Measurements from ENCODE around the gene HPSE.
"Not testable (repeated sequence)": the region's sequence is repeated elsewhere in the genome, so short reads cannot be mapped to it uniquely, and the experiment has no call there.

The HPSE gene

GRCh38 chr4:83284193-83285054 is 50.2 kb downstream of the HPSE start, which contains the start of gene COQ2:
Gene COQ2 (minus strand): TSS chr4:83284798. CDS start chr4:83284764, 34 bp downstream.
- DNase-seq (ENCODE audit: low read depth in 1 of 2, low spot score in 1 of 2), result peak; percentile 83 to 93

DNA sequence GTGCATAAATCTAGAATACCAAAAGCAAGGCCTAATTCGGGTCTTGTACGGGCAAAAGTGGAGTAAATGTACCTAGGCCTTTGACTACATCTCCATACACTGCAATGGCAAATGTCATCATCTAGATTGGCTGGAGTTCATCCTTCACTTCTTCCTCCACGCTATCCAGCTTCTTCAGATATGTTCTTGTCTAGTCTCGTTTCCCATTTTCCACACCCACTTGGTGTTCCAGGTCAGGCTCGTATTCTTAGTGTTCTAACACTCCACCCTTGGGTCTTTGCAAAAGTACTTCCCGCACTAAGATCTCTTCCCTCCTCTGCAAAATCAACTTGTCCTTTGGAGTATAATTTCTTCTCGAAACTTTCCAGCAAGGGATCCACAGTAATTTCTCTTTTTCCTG is 51.5 kb downstream of the HPSE start:
- no peak for DNase-seq (ENCODE audit: low read depth in 1 of 2, low spot score in 1 of 2)

DNA sequence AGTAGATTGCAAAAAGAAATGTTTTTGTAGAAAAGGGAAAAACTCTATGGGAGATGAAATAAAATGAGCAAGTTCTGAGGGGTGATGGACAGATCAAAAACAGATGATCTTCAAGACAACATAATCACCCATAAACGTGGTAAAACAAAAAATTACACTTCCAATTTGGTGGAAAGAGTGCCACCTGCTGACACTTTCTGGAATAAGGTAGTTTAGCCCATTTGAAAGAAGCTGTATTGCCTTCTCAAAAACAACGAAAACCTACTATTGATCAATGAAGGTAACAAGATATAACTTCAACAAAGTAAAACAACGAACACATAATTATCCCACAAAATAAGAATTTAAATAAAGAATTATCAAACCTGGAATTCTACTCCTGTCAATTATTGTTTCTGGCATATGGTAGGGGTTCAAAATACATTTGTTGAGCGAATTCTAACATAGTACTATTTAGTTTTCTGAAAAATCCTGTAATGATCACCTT is 52.6 kb downstream of the HPSE start:
- no peak for DNase-seq (ENCODE audit: low read depth in 1 of 2, low spot score in 1 of 2)

DNA sequence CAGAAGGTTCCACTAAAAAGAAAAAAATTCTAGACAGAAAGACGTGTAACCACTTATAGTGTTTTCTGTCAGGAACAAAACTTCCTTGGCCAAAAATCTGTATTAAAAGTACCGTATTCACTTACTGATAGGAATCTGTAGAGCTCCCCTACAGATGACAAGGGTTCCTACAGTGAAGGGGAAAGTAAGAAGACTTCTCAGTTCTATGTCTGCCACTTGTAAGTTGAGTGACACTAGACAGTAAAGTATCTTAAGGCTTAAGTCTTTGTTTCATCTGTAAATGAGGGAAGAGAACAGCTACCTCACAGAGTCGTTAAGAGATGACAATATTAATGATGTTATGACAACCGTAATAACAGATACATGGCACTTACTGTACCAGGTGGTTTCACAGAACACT is 53.3 kb downstream of the HPSE start:
- DNase-seq (ENCODE audit: low read depth in 1 of 2, low spot score in 1 of 2), result no peak

DNA sequence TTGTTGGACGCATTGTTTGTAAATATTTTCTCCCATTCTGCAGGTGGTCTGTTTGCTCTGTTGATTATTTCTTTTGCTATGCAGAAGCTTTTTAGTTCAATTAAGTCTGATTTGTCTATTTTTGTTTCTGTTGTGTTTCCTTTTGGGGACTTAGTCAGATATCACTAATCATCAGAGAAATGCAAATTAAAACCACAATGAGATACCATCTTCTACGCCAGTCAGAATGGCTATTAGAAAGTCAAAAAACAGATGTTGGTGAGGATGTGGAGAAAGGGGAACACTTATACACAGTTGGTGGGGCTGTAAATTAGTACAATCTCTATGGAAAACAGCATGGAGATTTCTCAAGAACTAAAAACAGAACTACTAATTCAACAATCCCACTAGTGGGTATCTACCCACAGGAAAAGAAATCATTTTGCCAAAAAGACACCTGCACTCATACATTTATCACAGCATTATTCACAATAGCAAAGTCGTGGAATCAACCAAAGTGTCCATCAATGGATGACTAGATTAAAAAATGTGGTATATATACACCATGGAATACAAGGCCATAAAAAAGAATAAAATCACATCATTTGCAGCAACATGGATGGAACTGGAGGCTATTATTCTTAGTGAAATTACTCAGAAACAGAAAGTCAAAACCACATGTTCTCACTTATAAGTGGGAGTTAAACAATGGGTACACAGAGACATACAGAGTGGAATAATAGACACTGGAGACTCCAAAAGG is 58.2 kb downstream of the HPSE start:
- no peak for DNase-seq (ENCODE audit: low read depth in 1 of 2, low spot score in 1 of 2)

DNA sequence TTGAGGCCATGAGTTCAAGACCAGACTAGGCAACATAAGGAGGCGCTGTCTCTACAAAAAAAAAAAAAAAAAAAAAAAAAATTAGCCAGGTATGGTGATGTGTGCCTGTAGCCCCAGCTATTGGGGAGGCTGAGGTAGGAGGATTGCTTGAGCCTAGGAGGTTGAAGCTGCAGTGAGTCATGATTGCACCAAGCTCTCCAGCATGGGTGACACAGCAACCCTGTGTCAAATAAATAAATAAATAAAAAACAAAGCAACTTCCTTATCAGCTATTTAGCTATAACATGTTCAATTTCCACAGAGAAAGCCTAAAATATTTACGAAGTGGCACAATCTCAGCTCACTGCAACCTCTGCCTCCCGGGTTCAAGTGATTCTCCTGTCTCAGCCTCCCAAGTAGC is 60.7 kb downstream of the HPSE start:
- not testable (repeated sequence) for DNase-seq (ENCODE audit: low read depth in 1 of 2, low spot score in 1 of 2)

DNA sequence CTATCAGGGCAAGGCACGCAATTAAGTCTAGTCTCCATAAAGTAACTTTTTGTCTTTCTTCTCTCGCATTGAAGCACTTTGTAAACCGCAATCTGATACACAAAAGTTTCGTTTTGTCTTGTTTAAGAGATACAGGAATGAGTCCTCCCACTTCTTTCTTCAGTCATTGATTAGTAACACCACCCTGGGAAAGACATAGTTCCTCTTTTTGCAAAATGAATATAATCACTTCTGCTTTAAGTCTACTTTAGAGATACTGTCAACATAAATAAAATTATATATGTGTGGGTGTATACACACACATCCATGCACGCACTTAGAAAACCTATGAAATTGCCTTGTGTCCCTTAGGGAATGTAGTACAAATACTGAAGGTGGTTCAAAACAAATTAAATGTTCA is 61.7 kb downstream of the HPSE start:
- no peak for DNase-seq (ENCODE audit: low read depth in 1 of 2, low spot score in 1 of 2)

GRCh38 chr4:83269256-83269655 is 65.4 kb downstream of the HPSE start:
- no peak for DNase-seq (ENCODE audit: low read depth in 1 of 2, low spot score in 1 of 2)

DNA sequence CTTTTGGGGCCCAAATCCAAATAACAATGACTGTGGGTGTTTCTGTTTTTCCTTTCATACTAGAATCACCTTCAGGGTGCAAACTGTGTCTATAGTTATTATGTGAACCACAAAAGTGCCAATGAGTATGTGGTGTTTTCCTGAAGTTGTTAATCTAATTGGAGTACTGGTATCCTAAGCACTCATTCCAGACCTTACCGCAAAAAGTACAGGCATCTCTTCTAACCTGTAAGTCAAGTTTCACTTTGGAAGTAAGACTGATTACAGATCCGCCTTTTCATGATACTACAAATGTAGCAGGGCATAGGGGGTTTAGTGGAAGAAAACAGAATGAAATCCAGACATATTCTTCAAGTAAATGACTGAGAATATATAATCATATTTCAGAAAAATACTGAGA is 66.2 kb downstream of the HPSE start:
- DNase-seq (ENCODE audit: low read depth in 1 of 2, low spot score in 1 of 2), result no peak

DNA sequence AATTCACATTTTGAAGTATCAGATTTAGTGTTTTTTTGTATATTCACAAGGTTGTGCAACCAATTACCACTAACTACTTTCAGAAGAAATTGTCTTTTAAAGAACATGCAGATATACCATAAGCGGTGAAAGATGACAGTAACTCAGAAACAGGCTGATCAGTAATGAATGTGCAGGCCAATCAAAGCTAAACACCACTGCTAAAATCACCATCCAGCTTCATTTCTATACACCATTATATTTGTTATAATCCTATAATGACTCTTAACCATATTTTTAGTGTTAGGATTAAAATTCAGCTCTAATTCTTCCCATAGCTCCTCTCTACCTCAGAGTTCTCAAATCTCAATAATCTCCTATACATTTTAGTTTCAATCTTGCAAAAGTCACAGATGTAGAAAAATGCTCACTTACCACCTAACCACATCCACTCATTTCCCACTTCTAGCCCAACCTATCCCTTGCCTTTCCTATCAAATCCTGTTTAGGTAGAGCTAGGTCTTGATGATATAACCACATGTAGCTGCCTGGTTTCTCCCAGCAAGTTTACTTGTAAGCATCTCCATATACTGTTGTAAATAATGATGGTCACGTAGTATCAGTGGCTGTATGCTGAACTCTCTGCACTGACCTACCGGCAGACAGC is 66.7 kb downstream of the HPSE start:
- DNase-seq (ENCODE audit: low read depth in 1 of 2, low spot score in 1 of 2), result no peak

DNA sequence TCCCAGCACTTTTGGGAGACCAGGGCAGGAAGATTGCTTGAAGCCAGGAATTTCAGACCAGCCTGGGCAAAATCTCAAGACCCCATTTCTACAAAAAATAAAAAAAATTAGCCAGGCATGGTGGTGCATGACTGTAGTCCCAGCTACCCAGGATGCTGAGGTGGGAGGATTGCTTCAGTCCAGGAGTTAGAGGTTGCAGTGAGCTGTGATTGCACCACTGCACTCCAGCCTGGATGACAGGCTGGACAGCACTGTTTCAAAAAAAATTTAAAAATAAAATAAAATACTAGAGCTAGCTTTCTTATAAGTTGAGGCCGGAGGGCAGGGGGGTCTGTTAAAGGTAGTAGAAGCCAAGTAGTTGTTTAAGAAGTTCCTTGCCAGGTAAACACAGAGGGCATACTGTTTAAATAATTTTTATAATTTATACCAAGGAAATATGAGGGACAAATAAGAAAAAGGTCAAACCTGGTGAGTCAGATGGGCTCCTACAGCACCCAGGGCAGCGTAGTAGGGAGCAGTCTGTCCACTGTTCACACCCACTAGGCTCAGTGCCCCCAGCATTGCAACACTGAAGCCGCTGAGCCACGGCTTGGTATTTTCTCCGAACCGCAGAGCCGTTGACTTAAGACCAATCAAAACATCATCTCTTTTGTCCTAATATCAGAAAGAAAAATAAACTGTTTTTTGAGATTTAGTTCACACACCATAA is 67.4 kb downstream of the HPSE start:
- DNase-seq (ENCODE audit: low read depth in 1 of 2, low spot score in 1 of 2), result no peak

GRCh38 chr4:83266689-83267088 is 68.0 kb downstream of the HPSE start:
- no peak for DNase-seq (ENCODE audit: low read depth in 1 of 2, low spot score in 1 of 2)

DNA sequence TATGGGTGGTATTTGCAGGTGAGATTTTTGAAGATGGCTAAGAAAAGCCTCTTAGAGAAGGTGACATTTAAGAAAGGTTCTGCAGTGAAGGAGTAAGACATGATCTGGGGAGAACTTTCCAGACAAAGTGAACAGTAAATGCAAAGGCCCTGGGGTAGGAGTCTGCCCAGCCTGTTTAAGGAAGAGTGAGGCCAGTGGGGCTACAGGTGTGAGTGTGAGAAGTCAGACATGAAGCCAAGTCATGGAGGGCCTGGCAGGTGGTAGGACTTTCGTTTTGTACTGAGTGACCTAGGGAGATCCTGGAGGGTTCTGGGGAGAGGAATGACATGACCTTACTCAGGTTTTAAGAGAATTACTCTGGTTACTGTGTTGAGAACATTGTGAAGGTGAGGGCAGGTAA is 71.5 kb downstream of the HPSE start:
- DNase-seq (ENCODE audit: low read depth in 1 of 2, low spot score in 1 of 2), result no peak

- no peak for DNase-seq (ENCODE audit: low read depth in 1 of 2, low spot score in 1 of 2)
These were observed 72.0 kb downstream of the HPSE start for GRCh38 chr4:83262682-83263081.

- no peak for DNase-seq (ENCODE audit: low read depth in 1 of 2, low spot score in 1 of 2)
These were observed 73.3 kb downstream of the HPSE start for GRCh38 chr4:83261307-83261706.

- no peak for DNase-seq (ENCODE audit: low read depth in 1 of 2, low spot score in 1 of 2)
These were observed 75.1 kb downstream of the HPSE start for GRCh38 chr4:83259586-83259985.

- DNase-seq (ENCODE audit: low read depth in 1 of 2, low spot score in 1 of 2), result no peak
These were observed 76.2 kb downstream of the HPSE start for GRCh38 chr4:83258461-83258860.

DNA sequence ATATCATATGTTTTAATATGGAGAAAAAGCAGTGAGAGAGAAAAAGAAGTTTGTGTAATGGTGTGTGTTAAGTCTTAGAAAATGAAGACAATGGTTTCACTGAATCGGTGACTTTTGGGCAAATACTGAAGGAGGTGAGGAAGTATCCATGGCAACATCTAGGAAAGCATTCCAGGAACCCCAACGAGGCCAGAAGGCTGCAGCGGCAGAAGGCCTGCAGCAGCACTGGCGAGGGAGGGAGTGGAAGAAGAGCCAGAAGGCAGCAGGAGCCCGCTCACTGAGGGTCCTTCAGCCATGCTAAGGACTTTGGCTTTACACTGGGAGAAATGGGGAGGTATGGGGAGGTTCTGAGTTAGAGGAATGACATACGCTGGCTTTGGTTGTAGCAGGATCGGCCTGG is 76.8 kb downstream of the HPSE start:
- DNase-seq (ENCODE audit: low read depth in 1 of 2, low spot score in 1 of 2), result no peak

DNA sequence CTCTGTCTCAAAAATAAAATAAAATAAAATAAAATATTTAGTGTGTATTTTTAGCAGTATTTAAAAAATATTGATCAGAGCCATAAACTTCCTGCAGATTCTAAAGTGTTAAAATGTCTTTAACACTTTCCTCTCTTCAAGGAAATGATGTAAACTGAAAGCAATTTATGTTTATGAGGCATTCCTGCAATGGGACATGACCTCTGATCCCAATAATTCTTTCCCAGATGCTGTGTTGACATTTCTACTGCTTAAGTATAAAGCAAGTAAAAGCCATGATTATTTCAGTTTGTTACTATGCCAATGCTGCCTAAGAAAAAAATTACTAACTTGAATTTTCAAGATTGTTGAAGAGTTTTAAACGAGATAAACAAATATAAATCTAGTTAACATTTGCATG is 79.1 kb downstream of the HPSE start:
- no peak for DNase-seq (ENCODE audit: low read depth in 1 of 2, low spot score in 1 of 2)

GRCh38 chr4:83252782-83253405 is 81.8 kb downstream of the HPSE start:
- DNase-seq (ENCODE audit: low read depth in 1 of 2, low spot score in 1 of 2), result peak; percentile 27 to 33

GRCh38 chr4:83251447-83251830 is 83.2 kb downstream of the HPSE start:
- no peak for DNase-seq (ENCODE audit: low read depth in 1 of 2, low spot score in 1 of 2)
